Activated T-helper 17 cell treated with anti-CD3 and anti-CD28 coated beads, Interleukin-2, amount 50 U/mL, for 72 hours (primary cell): ENCODE data around the gene FARP1. TPM values are rescaled to one million over a fixed set of nuclear protein-coding genes. Genes with fewer than 3 reads are reported as not detected.

ENCODE experiments used
- ATAC-seq: fragments of 150-1000 bp; cut with Tn5 transposase; replicated peaks from 2 replicates; pipeline ENCODE4 v1.10.0; 2021; ENCODE audit warnings: mild to moderate bottlenecking, moderate library complexity
- H3K27ac Mint-ChIP-seq: one replicate; pipeline ENCODE4 v1.8.0; 2022; ENCODE audit warnings: mixed read lengths
- H3K27me3 Mint-ChIP-seq: one replicate; pipeline ENCODE4 v1.8.0; 2022; ENCODE audit warnings: mixed read lengths
- H3K36me3 Mint-ChIP-seq: one replicate; pipeline ENCODE4 v1.8.0; 2022; ENCODE audit warnings: low read depth, mild to moderate bottlenecking, mixed read lengths
- H3K4me1 Mint-ChIP-seq: one replicate; pipeline ENCODE4 v1.8.0; 2022; ENCODE audit warnings: mixed read lengths
- H3K4me3 Mint-ChIP-seq: one replicate; pipeline ENCODE4 v1.8.0; 2022; ENCODE audit warnings: mild to moderate bottlenecking, mixed read lengths
- H3K9me3 Mint-ChIP-seq: one replicate; pipeline ENCODE4 v1.8.0; 2022; ENCODE audit warnings: mixed read lengths
- total RNA-seq, 2 donors: library from RNA; stranded (reverse); gene quantifications; one replicate each; pipeline ENCODE4 v1.2.3, GENCODE V29; 2022

The FARP1 gene
- total RNA-seq, 2 donors from 2014 or later: 1.1 to 1.7 TPM

DNA sequence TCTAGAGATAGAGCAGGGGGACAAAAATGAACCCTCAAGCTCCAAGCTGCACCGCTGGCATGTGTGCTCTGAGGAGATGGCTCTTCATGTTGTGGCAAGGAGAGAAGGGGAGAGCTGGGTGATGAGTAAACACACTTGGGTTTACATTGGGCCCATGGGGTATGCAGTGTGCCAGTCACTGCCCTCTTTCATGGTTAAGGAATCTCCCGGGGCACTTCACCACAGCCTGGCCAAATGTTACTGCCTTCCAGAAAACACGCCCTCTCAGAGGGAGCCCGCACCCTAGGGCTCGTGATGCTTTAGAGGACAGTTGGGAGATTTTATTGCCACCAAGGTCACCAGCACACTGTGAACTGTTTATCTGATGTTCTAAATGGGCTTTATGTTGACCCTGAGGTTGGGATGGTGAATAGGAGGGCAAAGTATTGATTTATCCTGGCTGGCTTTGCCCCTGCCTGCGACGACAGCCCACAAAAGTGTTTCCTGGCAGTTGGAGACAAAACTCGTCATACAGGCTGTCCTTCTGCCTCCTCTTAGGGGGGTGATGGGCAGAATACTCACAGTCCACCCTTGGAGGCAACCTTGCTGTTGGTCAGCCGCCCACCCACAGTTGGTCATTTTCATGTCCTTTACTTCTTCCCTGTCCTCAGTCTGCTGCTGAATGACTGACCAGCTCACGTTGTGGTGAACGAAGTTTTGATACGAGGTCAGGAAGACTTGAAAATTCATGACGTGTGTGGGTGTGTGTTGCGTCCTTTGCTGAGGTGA is 277.1 kb downstream of the FARP1 start:
- ATAC-seq: no peak

DNA sequence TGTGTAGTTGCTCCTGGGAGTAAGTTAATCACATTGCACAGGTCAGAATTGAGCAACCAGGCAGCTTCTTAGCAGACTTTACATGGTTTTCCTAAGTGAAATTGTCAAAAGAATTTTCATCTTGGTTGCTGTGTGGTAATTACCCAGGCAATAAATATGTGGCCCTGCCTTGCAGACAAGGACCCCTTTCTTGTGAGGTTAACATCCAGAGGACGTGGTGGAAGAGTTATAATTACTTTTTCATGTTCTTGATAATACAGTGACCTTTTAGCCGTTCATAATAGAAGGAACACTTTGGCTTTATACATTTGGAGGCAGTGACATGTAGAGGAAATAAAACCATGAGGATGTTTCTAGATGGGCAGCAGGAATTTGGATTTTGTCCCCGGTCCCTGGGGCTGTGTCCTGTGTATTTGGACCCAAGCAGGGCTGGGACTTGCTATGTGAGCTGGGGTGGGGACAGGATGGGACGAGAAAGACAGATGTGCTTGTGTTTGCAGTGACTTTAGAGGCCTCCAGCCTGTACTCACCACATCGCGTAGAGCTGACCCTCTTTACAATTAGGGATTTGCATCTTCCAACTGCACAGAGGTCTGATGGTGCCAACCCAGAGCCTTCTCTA is 277.8 kb downstream of the FARP1 start:
- no peak for ATAC-seq
- no peaks in the 10 kb centered on the region for H3K36me3 Mint-ChIP-seq

More for the DNA sequence above, 277.1 kb downstream of the FARP1 start:
- H3K9me3 Mint-ChIP-seq: peaks cover 5% of the 10 kb centered on the region
- no peaks in the 10 kb centered on the region for H3K36me3 Mint-ChIP-seq
- peaks cover 25% of the 10 kb centered on the region for H3K27me3 Mint-ChIP-seq
- H3K4me3 Mint-ChIP-seq: no peak overlapping the region
- no peak overlapping the region for H3K27ac Mint-ChIP-seq
- no peaks in the 10 kb centered on the region for H3K4me1 Mint-ChIP-seq

DNA sequence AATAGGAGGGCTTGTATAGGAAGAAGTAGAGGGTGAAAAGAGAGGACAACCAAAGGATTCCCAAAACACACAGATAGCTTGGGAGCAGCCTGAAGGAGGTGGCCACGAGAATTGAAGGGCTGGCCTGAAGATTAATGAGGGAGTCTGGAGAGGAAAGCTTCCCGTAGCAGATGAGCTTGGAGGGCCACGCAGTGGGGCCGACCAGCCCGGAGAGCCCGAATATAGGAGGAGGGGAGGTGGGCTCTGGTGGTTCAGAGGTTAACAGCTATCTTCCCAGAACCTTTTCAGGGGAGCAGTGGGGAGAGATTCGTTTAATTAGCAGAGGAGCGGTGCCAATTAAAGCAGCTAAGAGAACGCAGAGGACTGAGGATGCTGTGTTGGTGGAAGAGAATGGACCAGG is 279.2 kb downstream of the FARP1 start:
- Mint-ChIP-seq H3K36me3 (no peaks in the 10 kb centered on the region), H3K27me3 (peaks cover 28% of the 10 kb centered on the region), H3K9me3 (peaks cover 2% of the 10 kb centered on the region), H3K27ac (no peak overlapping the region), H3K4me3 (no peak overlapping the region), H3K4me1 (no peaks in the 10 kb centered on the region)
- no peak for ATAC-seq

More for the DNA sequence above, 277.8 kb downstream of the FARP1 start:
- peaks cover 5% of the 10 kb centered on the region for H3K9me3 Mint-ChIP-seq
- no peak overlapping the region for H3K27ac Mint-ChIP-seq
- H3K4me3 Mint-ChIP-seq: no peak overlapping the region
- H3K27me3 Mint-ChIP-seq: peaks cover 22% of the 10 kb centered on the region
- no peaks in the 10 kb centered on the region for H3K4me1 Mint-ChIP-seq

DNA sequence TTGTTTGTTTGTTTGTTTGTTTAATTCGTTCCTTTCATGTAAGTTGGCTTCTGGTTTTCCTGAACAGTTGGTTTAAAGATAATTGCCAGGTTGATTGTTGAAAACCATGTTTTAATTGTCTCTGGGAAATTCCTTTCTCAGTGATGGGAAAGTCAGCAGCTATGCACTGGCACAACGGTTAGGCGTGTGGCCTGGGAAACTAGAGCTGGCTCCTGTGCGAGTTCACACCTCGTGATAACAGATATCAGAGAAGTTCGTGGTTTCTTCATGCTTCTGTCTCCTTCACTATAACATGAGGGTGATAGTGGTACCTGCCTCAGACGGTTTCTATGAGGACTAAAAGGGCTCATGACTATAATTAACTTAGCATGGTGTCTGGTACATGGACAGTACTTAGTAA is 280.5 kb downstream of the FARP1 start:
- H3K36me3 Mint-ChIP-seq: no peaks in the 10 kb centered on the region
- peaks cover 31% of the 10 kb centered on the region for H3K27me3 Mint-ChIP-seq
- H3K4me3 Mint-ChIP-seq: no peak overlapping the region
- ATAC-seq: no peak
- H3K27ac Mint-ChIP-seq: no peak overlapping the region
- no peaks in the 10 kb centered on the region for H3K9me3 Mint-ChIP-seq
- no peaks in the 10 kb centered on the region for H3K4me1 Mint-ChIP-seq

DNA sequence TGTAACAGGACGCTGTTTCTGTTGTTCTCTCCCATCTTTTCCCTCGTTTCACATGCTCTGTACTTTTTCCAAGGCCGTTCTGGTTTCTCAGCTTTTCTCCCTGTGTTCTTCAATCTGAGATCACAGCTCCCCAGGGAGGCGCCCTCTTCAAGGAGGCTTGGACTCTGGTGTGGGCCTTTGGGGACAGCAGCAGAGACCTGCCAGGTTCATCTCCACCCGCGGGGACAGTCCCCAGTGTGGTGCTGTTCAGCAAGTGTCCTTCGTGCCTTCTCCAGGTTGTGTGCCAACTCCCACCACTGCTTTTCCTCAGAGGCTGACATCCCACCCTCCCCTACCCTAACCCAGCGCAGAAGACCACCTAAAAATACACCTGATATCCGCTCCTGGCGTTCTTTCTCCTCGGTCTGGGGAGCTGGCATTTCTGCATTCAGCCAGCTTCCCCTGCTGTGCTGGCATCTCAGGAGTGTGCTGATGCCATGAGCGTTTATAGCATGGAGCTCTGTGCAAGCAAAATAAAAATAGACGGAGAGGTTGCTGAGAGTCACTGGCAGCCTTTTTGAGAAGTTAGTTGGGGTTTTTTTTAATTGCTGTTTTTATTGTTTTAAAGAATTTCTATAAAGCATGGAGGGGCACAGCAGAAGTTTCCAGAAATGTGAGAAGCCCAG is 284.6 kb downstream of the FARP1 start:
- Mint-ChIP-seq H3K27me3 (peaks cover 37% of the 10 kb centered on the region), H3K27ac (no peak overlapping the region), H3K4me3 (no peak overlapping the region), H3K36me3 (no peaks in the 10 kb centered on the region), H3K4me1 (no peaks in the 10 kb centered on the region), H3K9me3 (no peaks in the 10 kb centered on the region)
- ATAC-seq: no peak

DNA sequence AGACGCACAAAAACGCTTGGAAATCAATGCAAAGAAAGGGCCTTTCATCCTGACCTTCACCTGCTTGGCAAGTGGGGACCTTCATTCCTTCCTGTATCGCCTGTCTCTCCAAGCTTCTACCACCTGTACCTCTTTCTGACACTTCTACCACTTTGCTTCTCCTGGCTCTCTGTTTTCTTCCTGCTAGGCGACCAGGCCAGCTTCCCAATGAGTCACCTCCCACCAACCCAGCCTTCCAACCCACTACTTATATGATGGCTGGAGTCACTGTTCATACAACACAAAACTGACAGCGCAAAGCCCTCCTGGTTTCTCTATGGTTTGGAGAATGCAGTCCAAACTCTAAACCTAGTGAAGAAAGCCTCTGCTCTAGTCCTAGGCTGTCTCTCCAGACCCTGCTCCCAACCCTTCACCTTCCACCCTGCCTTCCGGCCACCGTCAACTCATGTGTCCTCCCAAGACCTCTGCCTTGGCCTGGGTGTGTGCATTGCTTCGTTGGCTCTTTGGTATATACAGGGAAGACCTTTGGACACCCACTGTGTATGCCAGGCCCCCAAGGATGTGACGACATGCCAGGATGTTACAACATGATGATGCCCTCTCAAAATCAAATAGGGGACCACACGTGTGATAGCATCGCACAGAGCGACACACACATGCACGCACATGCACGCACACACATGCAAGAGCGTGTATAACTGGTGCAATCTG is 285.5 kb downstream of the FARP1 start:
- H3K4me1 Mint-ChIP-seq: no peaks in the 10 kb centered on the region
- peaks cover 39% of the 10 kb centered on the region for H3K27me3 Mint-ChIP-seq
- no peaks in the 10 kb centered on the region for H3K9me3 Mint-ChIP-seq
- no peak for ATAC-seq
- no peak overlapping the region for H3K4me3 Mint-ChIP-seq
- H3K27ac Mint-ChIP-seq: no peak overlapping the region
- no peaks in the 10 kb centered on the region for H3K36me3 Mint-ChIP-seq

DNA sequence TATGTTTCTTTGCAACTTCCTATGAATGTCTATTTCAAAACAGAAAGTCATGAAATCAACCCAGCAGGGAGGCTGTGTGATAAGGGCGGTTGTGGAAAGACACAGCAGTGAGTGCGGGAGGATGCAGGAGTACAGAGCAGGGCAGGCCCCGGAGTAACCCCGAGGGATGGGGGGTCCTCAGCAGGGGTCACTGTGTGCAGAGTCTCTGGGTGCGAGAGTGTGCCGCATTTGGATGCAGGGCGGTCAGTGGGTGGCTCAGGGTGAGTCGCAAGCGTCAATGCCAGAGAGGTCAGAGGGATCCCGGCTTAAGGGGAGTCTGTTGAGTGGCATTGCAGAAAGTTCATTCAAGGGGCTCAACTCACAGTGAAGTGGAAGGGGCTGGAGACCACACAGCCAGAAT is 286.2 kb downstream of the FARP1 start:
- no peak for ATAC-seq
- no peaks in the 10 kb centered on the region for H3K36me3 Mint-ChIP-seq
- no peaks in the 10 kb centered on the region for H3K4me1 Mint-ChIP-seq
- H3K27me3 Mint-ChIP-seq: peaks cover 34% of the 10 kb centered on the region
- no peaks in the 10 kb centered on the region for H3K9me3 Mint-ChIP-seq
- H3K27ac Mint-ChIP-seq: no peak overlapping the region
- H3K4me3 Mint-ChIP-seq: no peak overlapping the region

DNA sequence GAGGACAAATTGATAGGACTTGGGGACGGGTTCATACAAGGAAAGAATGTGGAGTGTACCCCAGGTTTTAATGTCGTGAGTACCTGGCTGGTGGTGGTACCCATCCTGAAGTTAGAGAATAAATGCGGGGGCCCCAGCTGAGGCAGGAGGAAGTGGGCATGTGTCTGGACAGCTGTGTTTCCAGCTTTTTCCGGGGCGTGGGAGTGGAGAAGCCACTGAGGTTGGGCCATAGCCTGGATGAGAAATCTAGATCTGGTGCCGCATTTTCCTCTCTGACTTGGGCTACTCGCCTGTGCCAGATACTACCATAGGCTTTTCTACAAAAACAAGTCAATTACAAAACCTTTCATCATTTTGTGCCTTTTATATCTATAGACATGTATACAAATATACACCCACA is 286.6 kb downstream of the FARP1 start:
- no peak overlapping the region for H3K27ac Mint-ChIP-seq

DNA sequence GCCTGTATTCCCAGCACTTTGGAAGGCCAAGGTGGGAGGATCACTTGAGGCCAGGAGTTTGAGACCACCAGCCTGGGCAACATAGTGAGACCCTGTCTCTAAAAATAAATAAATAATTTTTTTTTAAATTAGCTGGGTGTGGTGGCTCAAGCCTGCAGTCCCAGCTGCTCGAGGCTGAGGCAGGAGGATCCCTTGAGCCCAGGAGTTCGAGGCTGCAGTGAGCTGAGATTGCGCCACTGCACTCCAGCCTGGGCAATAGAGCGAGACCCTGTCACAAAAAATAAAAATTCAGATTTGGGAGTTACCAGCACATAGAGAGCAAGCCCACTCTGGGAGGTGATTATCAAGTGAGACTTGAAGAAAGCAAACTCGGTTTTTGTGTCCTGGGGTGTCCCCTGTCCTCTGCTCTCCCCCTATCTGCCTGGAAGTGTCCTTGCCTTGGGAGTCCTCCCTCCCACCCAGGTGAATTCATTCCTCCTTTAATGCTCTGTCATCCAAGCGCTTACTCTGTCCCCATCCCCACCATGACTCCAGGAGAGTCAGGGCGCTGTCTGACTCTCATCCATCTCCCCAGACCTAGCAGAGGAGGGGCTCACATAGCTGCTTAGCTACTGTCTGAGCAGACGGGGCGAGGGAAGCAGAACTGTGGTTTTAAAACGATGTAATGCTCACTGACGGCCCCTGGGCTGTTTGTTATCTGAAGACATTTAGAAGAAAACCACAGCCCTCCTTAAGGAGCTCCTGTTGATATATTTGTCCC is 287.3 kb downstream of the FARP1 start:
- H3K27ac Mint-ChIP-seq: no peak overlapping the region
- H3K27me3 Mint-ChIP-seq: peaks cover 34% of the 10 kb centered on the region
- no peaks in the 10 kb centered on the region for H3K4me1 Mint-ChIP-seq
- no peak for ATAC-seq
- no peaks in the 10 kb centered on the region for H3K36me3 Mint-ChIP-seq
- no peak overlapping the region for H3K4me3 Mint-ChIP-seq
- no peaks in the 10 kb centered on the region for H3K9me3 Mint-ChIP-seq

More for the DNA sequence above, 286.6 kb downstream of the FARP1 start:
- ATAC-seq: no peak
- Mint-ChIP-seq H3K9me3 (no peaks in the 10 kb centered on the region), H3K4me1 (no peaks in the 10 kb centered on the region), H3K36me3 (no peaks in the 10 kb centered on the region), H3K4me3 (no peak overlapping the region), H3K27me3 (peaks cover 34% of the 10 kb centered on the region)

DNA sequence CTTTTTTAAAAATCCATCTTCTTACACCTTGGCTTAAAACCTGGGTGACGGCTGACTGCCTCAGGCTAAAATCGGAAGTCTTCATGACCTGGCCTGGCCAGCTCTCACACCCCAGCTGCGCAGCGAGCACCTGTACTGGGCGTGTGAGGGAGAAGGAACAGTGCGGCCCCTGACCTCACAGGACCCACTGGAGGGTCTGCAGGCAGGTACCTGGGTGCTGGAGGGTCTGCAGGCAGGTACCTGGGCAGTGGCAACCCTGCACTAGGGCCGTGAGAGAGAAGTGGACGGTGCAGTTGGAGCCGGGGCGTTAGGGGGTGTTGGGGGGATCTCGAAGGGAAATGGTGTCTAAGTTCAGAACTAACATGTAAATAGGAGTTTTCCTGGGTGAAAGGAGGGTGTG is 289.7 kb downstream of the FARP1 start:
- no peak overlapping the region for H3K4me3 Mint-ChIP-seq
- no peak for ATAC-seq
- peaks cover 25% of the 10 kb centered on the region for H3K27me3 Mint-ChIP-seq
- no peaks in the 10 kb centered on the region for H3K4me1 Mint-ChIP-seq
- H3K36me3 Mint-ChIP-seq: no peaks in the 10 kb centered on the region
- no peak overlapping the region for H3K27ac Mint-ChIP-seq
- H3K9me3 Mint-ChIP-seq: no peaks in the 10 kb centered on the region

DNA sequence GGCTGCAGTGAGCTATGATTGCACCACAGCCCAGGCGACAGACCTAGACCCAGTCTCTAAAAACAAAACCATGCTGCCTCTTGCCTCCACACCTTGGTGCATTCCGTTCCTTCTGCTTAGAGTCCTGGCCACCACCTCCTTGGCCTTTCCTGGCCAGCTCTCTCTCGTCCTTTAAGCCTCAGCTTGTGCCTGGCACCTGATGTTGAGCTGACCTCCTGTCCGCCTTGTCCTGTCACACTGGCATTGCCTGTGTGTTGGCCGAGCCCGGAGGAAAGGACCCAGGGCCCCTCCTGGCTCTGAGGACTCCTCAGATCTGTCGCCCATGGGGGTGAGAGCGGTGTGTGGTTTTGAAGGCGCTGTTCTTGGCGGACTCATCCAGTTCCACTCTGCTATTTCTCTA is 290.8 kb downstream of the FARP1 start:
- ATAC-seq: no peak
- Mint-ChIP-seq H3K27me3 (peaks cover 22% of the 10 kb centered on the region), H3K4me3 (no peak overlapping the region), H3K9me3 (no peaks in the 10 kb centered on the region), H3K4me1 (no peaks in the 10 kb centered on the region), H3K36me3 (no peaks in the 10 kb centered on the region), H3K27ac (no peak overlapping the region)

DNA sequence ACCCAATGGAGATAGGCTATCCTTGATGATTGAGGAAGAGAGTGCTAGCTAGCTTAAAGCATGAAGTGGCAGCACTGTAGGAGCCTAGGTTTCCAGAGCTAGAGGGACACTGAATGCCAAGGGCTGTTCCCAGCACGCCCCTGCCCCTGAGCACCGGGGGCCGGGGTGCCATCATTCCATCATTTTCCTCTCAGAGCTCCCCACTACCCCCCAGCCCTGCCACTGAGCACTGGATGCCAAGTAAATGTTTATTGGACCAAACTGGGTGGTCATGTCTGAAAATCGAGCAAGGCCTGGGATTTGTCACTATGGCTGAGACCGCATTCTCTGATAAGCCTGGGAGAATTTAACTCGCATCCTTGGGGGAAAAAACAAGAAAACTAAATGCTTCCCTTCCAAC is 291.2 kb downstream of the FARP1 start:
- no peak overlapping the region for H3K4me3 Mint-ChIP-seq
- H3K4me1 Mint-ChIP-seq: no peaks in the 10 kb centered on the region
- no peaks in the 10 kb centered on the region for H3K9me3 Mint-ChIP-seq
- H3K27me3 Mint-ChIP-seq: peaks cover 19% of the 10 kb centered on the region
- ATAC-seq: no peak
- H3K36me3 Mint-ChIP-seq: no peaks in the 10 kb centered on the region
- H3K27ac Mint-ChIP-seq: no peak overlapping the region

DNA sequence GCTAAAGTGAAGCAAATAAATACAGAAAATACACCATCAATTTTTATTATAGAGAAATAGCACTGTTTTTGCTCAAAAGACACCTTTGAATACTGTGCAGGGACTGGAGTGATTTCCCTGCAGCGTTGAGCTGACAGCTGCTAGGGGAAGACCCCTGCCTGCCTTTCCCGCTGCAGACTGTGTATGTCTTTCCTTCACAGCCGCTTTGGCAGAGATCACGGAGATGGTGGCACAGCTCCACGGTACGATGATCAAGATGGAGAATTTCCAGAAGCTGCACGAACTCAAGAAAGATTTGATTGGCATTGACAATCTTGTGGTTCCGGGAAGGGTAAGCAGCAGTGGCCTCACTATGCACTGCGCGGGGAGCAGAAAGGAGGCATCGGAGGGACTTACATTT is 292.5 kb downstream of the FARP1 start:
- no peak for ATAC-seq
- Mint-ChIP-seq H3K36me3 (no peaks in the 10 kb centered on the region), H3K9me3 (no peaks in the 10 kb centered on the region), H3K27ac (no peak overlapping the region), H3K4me1 (no peaks in the 10 kb centered on the region), H3K27me3 (peaks cover 13% of the 10 kb centered on the region), H3K4me3 (no peak overlapping the region)
